GM21825 (cell line): ENCODE results near the gene GALNT11.
"Not testable (repeated sequence)": the region's sequence is repeated elsewhere in the genome, so short reads cannot be mapped to it uniquely, and the experiment has no call there.

Experiments used
- ATAC-seq: cut with Tn5 transposase; IDR thresholded peaks from one replicate; pipeline ENCODE4 v1.9.1; 2021; ENCODE audit warnings: mild to moderate bottlenecking, moderate library complexity; ENCODE audit not compliant: unreplicated experiment

GALNT11 gene

DNA sequence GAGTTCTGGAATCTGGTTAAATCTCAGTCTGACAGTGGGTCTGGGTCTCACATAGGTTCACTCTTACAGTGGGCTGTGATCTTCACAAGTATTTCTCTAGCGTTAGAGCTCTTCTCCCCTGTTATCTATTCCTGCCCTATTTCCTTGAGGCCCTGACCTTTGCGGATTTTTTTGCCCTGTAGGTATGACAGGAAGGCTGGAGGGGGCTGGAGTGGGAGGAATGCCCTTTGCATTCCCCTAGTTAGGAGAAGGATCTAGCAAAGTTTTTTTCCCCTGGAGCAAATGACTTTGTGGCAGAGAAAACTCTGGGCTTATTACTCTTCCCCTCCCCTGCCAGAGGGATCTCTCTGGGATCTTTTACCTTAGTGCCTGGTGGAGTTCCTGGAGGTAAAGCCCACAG lies 49.2 kb downstream of the GALNT11 start:
- no peak for ATAC-seq

DNA sequence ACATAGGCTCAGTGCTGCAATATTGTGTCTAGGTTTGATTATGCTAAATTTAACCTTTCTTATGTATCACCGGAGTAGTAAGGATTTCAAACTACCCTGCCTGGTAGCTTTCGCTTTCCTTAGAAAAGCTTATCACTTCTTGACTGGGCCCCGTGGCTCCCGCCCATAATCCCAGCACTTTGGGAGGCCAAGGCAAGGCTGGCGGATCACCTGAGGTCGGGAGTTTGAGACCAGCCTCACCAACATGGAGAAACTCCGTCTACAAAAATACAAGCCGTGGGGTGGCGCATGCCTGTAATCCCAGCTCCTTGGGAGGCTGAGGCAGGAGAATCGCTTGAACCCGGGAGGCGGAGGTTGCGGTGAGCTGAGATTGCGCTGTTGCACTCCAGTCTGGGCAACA lies 49.9 kb downstream of the GALNT11 start:
- not testable (repeated sequence) for ATAC-seq

DNA sequence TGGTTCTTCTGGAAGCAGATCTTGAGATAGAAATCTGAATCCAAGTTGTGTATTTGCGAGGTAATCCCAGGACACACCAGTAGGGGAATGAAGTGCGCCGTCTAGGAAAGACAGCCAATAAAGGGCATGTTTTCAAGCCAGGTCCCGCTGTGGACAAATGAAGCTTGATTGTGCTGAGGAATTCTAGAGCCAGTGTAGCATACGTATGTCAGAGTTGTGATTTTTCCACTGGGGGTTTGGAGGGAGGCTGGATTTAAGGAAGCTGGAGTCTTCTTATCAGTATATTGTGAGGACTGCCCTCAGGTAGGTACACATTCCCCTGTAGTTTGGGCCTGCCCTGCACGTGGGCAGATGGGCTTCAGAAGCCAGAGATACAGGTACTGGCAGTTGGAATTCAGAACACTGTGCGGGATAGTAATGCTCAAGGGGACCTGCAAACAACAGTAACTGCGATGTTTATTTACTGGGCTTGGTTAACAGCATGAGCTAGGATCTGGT lies 50.9 kb downstream of the GALNT11 start:
- no peak for ATAC-seq

DNA sequence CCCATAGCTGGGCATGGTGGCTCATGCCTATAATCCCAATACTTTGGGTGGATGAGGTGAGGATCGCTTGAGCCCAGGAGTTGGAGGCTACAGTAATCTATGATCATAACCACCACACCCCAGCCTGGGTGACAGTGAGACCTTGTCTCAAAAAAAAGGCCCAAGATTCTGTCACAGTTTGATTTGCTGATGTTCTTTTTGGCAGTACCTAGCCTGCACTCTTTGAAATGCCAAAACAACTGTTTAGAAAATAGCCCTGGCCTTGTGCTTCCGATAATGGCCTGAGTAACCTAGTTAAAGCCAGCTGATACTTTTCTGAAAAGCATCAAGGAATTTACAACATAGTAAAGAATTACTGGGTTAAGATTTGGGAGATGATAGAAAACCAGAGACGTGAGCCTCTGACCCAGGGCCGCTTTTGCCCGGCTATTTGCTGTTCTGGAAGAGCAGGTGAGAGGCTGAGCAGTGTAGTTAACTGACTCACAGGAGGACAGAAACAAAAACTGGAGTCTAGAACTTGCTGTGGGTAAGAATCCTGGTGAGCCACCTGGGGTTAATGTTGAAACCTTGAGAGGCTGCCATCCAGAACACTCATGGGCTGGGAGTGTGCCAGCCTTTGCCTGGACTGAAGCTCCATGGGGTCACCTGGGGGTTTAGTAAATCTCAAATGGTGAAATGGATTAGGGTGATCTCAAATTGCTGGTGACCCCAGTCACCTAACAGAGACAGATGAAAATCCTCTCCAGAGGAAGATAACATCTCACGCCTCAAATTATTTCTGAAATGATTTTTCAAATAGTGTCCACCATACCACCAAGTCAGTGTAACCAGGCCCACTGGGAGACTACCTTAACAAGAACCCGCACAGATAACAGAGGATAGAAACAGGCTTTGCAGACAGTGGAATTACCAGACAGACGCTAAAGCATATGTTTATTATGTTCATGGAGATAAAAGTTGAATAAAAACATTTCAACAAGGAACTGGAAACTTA lies 51.8 kb downstream of the GALNT11 start:
- ATAC-seq = no peak

DNA sequence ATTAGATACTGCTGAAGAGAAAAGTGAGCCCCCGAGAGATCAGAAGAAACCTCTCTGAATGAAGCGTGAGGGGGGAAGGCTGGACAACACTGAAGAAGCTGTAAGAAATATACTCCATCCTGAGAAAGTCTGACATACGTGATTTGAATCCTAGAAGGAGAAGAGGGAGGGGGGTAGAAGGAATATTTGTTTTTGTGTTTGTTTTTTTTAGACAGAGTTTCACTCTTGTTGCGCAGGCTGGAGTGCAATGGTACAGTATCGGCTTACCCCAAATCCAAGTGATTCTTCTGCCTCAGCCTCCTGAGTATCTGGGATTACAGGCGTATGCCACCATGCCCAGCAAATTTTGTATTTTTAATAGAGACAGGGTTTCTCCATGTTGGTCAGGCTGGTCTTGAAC lies 52.6 kb downstream of the GALNT11 start:
- ATAC-seq = no peak

DNA sequence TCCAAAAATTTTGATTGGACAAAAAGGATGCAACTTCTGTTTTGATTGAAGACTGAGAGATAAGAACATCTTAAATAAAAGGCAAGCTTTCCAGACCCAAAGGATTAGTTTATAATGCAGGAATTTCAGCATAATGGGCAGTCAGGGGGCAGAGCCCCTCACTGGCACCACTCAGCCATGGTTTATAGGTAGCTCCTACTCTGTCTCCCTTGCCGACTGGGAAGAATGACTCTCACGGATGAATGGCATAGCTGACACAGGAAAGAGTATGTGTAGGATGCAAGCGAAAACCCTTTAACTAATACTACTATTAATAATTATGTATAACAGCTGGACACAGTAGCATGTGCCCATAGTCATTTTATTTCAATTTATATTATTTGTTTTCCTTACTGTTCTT lies 53.3 kb downstream of the GALNT11 start:
- ATAC-seq = no peak

DNA sequence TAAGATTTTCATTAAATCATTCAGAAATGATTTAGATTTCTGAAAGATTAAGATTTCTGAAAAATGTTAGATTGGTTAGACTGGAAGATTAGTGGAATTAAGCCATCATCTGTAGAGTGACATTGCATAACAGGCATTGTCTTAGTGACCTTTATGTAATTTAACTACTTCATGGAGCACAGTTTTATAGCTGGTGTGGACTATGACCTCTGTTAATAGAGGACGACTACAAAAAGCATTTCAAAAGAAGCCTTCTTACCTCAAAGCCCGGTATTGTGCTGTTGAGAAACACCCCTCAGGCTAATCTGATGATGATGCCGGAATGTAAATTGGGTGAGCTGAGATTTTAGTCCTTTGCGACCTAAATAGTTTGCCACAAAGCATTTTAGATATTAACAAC lies 55.6 kb downstream of the GALNT11 start:
- ATAC-seq = no peak

DNA sequence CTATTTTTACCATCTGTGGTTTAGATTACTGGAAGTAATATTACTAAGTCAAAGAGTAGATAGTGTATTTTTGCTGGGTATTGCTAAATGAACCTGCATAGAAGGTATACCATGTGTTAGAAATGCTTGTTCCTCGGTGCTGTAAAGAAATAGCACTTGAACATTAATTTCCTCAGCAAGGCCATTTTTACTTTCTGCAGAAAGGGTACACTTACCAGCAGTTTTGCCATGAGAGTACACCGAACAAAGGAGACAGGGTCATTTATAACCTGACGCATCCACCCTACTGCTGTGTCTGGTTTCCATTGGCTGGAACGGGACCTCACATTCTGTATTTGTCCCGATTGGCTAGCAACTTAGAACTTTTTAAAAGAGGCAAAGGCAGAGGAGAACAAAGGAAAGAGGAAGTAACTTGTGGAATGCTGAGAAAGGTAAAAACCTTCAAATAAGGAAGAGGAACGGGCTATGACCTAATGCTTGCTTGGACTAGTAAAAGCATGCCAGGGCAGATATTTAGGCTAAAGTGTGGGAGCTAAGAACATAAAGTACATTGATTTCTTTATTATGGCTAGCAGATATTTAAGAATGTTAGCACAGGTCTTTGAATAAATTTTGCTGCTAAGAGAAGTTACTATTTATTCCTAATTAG lies 56.7 kb downstream of the GALNT11 start:
- not testable (repeated sequence) for ATAC-seq

DNA sequence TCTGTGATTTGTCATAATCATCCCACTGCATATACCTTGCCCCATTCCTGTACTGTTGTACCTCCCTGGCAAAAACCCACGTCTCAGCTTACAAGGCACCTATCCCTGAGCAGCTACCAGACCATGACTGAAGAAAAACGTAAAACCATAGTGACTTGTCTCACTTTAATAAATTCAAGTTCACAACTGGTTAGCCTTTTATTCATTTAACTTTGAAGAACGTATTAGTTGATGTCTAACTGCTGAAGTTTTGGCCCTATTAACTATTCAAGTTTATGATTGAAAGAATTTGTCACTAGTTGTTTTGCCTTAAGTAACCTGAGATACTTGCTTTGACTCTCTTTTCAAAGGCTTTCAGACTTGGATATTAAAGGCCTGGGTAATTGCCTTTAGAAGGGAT lies 59.7 kb downstream of the GALNT11 start:
- ATAC-seq = no peak

DNA sequence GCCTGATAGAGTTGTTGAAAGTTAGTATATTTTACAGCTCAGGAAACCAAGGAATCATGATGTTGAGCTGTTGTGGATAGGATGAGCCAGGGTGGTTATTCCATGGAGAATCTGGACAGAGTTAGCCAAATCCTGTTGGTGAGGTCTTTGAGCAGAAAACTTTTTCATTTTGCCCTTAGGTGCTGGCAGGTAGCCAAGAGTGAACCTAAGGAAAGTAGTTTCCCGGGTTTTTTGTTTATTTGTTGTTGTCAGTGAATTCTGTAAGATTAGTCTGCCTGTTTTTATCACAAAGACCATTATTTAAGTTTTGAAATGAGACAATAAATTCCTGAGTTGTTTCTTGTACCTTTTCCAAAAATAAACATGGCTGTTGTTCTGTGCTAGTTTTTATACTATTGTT lies 61.0 kb downstream of the GALNT11 start:
- no peak for ATAC-seq

DNA sequence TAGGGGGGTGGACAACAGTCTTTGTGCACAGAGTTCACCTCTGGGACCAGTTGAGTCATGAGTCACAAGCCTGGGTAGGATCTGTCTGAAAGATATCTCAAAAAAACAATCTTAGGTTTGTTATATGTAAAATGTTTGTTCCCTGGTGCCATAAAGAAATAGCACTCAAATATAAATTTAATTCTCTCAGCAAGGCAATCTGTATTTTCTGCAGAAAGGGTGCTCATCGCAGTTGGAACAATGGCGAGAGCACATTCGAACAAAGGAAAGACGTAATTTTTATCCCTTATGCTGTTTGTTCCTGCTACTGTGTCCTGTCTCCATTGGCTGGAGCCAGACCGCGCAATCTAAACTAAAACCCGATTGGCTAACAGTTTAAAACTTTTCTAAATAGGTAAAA lies 63.7 kb downstream of the GALNT11 start:
- no peak for ATAC-seq

DNA sequence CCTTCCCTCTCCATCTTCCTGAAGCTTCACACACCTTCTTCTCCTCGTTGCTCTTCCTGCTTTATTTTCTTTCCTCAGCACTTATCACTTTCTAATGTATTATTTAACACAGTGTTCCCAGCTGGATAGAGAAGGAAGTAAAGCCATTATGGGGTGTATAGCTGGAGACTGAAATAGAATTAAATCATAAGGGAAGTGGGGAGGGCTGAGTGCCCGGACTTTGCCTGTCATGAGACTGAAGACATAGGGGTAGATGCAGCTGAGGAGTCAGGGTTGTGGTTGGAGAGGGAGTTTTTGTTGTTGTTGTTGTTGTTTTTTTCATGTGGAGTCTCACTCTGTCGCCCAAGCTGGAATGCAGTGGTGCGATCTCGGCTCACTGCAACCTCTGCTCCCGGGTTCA lies 65.3 kb downstream of the GALNT11 start:
- ATAC-seq = no peak

DNA sequence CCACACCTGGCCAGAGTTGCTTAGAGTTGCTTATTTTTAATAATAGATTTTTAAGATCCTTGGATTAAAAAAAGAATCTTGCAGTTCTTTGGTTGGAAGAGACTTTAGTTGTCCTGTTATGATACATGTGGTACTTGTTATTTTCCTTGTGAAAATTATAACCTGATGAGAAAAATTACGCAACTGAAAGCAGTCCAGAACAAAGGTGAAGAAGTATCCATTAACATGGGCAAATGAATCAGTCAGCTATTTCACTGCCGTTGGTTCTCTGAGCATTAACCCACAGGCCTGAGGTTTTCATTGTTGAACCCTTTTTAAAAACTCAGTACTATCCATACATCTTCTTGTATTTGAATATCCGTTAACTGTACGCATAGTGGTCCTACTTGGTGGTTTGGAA lies 68.2 kb downstream of the GALNT11 start:
- ATAC-seq = no peak

DNA sequence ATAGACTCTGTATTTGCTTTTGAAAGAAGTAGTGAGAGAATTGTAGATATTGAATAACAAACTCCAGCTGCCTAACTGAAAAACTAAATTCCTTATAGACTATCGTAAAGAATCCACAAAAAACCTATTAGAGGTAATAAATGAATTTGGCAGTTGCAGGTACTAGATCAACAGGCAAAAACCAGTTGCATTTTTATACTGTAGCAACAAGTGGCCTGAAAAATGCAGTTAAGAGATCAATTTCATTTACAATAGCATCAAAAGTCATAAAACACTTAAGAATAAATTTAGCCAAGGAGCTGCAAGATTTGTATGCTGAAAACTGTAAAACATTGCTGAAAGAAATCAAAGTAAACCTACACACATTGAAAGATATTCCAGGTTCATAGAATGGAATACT lies 70.3 kb downstream of the GALNT11 start:
- no peak for ATAC-seq

DNA sequence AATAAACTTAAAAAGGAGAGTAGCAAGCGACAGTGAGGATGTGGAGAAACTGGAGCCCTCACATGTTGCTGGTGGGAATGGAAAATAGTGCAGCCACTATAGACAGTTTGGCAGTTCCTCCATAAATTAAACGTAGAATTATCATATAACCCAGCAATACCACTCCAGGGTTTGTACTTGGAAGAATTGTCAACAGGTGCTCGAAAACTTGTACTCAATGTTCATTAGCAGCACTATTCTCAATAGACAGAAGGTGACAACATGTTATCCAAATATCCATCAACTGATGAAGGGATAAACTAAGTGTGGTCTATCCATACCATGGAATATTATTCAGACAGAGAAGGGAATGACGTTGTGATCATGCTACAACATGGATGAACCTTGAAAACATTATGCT lies 71.9 kb downstream of the GALNT11 start:
- no peak for ATAC-seq

DNA sequence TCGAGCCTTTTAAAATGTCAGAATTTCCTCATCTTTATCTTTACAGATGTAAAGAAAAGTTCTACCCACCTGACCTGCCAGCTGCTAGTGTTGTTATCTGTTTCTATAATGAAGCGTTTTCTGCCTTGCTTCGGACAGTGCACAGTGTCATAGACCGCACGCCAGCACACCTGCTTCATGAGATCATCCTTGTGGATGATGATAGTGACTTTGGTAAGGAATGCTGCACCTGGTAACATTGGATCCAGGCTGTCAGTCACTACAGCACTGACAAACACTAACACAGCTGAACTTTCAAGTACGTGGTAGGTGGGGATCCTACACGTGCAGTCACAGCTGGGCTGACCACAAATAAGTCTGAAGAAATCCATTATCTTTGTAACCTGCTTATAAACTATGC lies 77.6 kb downstream of the GALNT11 start:
- ATAC-seq = no peak

DNA sequence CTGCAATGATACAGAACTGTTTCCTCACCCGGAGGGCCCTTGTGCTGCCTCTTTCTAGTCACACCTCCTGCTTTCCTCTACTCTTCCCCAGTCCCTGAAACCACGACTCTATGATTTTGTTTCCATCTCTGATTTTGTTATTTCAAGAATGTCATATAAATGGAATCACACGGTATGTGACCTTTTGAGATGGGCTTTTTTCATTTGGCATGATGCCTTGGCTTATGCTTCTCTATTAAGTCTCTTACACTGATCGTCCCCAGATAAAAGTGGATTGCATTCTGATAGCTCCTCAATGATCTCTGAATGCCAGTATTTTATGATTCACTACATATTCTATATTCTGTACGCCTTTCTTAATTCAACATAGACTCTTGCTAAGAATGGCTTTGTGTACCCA lies 78.2 kb downstream of the GALNT11 start:
- ATAC-seq = no peak

DNA sequence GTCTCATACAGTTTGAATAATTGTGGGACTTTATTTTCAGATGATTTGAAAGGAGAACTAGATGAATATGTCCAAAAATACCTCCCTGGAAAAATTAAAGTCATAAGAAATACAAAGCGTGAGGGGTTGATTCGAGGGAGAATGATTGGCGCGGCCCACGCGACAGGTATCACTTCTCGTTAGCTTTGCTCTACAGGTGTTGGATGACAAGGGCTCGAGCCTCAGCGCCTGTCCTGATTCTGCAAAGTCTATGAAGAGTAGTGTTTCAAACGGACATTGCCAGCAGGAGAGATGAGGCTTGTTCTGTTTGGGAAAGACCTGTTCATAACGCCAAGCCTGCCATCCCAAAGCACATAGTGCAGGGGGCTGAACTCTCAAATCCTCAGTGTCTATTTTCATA lies 79.7 kb downstream of the GALNT11 start:
- ATAC-seq = no peak

DNA sequence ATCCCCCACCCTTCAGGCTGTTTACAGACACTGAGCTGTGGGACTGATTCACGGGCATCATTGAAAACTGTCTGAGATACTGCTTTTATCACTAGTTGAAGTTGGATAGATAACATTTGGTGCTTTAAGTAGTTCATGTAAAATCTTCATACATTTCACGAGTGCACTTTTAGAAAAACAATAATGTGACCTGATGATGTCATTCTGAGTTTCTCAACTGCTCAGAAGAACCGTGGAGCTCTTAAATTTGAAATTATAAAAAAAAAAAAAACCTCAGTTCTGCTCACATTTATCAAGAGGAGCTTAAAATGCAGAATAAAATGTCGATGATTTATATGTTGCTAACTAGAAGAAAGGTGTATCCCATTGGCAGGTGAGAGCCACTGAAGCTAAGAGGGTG lies 81.5 kb downstream of the GALNT11 start:
- ATAC-seq = no peak

DNA sequence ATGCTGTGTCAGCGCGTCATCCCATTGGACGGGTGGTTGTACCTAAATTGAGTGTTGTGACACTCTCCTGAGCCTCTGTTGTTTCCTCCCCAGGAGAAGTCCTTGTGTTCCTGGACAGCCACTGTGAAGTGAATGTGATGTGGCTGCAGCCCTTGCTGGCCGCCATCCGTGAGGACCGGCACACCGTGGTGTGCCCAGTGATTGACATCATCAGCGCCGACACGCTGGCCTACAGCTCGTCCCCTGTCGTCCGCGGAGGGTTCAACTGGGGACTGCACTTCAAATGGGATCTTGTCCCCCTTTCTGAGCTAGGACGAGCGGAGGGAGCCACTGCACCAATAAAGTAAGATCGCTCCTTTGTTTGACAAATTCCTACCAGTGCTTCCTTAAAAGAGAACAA lies 82.5 kb downstream of the GALNT11 start:
- ATAC-seq = no peak

DNA sequence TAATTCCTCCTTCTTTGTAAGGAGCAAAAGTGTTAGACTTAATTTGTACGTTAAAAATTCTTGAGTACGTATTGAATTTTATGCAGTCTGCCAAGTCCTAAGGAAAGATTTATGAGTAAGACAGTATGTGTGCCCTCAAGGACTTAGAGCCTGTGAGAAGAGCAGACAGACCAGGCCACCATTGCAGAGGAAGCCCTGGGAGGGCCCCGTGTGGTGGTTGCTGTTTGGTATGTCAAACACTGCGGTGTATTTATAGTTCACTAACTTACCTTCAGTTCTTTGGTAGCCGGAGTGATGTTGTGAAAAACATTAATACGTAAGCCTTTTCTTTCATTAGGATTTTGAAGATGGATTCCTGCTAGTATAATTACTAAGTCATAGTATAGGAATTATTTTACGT lies 82.9 kb downstream of the GALNT11 start:
- no peak for ATAC-seq

DNA sequence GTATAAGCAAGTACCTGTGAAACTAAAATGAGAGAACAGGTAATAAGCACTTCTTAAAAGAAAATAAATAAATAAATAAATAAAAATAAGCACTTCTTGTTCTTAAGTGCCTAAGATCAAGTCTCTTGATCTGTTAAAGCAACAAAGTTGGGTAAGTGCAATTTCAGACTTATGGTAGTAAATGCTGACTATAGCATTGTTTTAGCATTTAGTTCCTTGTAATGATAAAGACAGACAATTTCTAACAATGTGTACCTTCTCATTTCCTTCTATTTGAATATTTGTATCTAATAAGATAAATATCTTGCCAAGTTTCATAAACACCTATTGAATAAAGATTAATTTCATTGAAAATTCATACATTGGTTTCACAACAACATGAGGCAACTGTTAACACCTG lies 87.4 kb downstream of the GALNT11 start:
- ATAC-seq = no peak
